Measurements from ENCODE around the gene HSPE1. TPM values are rescaled to one million over a fixed set of nuclear protein-coding genes. Genes with fewer than 3 reads are reported as not detected.

HSPE1 gene
- total RNA-seq, 1 donor from 2014 or later = 309 TPM

DNA sequence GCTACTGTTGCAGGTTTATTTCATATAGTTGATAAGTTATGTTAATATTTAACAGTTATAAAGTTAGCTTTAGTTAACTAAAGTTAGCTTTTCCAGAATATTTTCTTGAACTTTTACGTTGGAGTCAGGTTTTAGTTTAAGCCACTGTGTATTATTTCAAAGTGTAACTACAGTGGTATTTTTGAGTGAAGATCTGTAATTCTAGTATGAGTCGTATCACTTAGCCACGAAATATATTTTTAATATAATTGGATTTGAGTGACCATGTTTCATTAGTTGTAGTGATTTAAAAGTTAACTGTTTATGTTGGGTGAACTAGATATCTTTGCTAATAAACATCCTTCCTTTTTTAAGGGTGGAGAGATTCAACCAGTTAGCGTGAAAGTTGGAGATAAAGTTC is 2.5 kb downstream of the HSPE1 start:
- peaks cover 20% of the 10 kb centered on the region for H3K4me1 Mint-ChIP-seq (ENCODE audit: low read depth)
- no peak overlapping the region for H3K27ac Mint-ChIP-seq
- no peak for DNase-seq (ENCODE audit: low spot score)
- H3K4me3 Mint-ChIP-seq (ENCODE audit: low read depth) = peak overlapping the region; percentile 94
- no peaks in the 10 kb centered on the region for H3K9me3 Mint-ChIP-seq
- peaks cover 72% of the 10 kb centered on the region for H3K36me3 Mint-ChIP-seq (ENCODE audit: low read depth)
- H3K27me3 Mint-ChIP-seq (ENCODE audit: low read depth) = no peaks in the 10 kb centered on the region
- intact Hi-C loops (cut with micrococcal nuclease) = no loop called here

DNA sequence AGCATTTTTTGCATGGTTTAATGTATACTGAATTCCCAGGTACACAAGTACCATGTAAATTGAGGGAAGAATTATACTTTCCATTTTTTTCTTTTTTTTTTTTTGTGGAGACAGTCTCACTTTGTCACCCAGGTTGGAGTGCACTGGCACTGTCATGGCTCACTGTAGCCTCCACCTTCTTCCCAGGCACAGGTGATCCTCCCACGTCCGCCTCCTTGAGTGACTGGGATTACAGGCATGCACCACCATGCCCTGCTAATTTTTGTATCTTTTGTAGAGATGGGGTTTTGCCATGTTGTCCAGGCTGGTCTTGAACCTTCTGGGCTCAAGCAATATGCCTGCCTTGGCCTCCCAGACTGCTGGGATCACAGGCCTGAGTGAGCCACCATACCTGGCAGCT is 3.8 kb downstream of the HSPE1 start:
- Mint-ChIP-seq H3K4me1 (ENCODE audit: low read depth) (peaks cover 14% of the 10 kb centered on the region), H3K27me3 (ENCODE audit: low read depth) (no peaks in the 10 kb centered on the region), H3K9me3 (no peaks in the 10 kb centered on the region), H3K27ac (no peak overlapping the region), H3K36me3 (ENCODE audit: low read depth) (peaks cover 68% of the 10 kb centered on the region), H3K4me3 (ENCODE audit: low read depth) (no peak overlapping the region)
- DNase-seq (ENCODE audit: low spot score) = no peak
- intact Hi-C loops (cut with micrococcal nuclease) = no loop called here

DNA sequence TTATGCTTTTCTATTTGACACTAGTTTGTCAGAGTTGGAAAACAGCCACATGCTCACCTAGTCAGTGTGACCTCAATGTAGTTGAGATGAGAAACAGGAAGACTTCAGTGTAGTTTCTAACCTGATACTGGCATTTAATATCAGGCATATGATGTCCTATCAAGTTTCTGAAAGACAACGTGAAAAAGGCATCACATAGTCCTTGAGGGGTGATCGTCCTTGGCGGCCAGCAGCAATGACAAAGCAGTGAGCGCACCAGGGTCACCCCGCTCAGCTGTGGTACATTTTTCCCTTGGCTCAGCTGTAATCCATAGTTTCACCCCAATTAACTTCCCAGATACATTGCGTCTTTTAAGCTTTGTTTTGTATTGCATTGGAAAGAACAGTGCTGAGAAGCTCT is 4.3 kb downstream of the HSPE1 start:
- H3K36me3 Mint-ChIP-seq (ENCODE audit: low read depth) = peaks cover 65% of the 10 kb centered on the region

DNA sequence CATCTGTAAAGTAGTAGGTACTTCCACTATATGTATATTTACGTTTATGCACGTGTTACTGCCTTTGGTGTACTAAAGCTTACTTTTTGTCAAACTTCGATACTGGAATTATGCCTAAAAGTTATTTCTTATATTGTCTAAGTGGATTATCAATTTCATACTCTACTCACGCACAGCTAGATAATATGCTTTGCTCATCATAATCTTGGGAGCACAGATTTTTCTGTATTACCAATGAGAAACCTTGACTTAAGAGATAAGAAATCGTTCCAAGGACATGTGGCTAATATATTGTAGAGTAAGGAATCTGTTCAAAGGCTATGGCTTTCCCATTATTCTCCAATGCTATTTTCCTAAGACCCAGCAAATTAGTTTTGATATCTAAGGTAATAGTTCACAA is 6.5 kb downstream of the HSPE1 start:
- peaks cover 50% of the 10 kb centered on the region for H3K36me3 Mint-ChIP-seq (ENCODE audit: low read depth)
- H3K27ac Mint-ChIP-seq = no peak overlapping the region
- H3K27me3 Mint-ChIP-seq (ENCODE audit: low read depth) = no peaks in the 10 kb centered on the region
- H3K4me3 Mint-ChIP-seq (ENCODE audit: low read depth) = no peak overlapping the region
- H3K9me3 Mint-ChIP-seq = no peaks in the 10 kb centered on the region
- no peak for DNase-seq (ENCODE audit: low spot score)
- intact Hi-C loops (cut with micrococcal nuclease) = no loop called here
- peaks cover 12% of the 10 kb centered on the region for H3K4me1 Mint-ChIP-seq (ENCODE audit: low read depth)

More for the DNA sequence above, 4.3 kb downstream of the HSPE1 start:
- no peaks in the 10 kb centered on the region for H3K27me3 Mint-ChIP-seq (ENCODE audit: low read depth)
- H3K4me3 Mint-ChIP-seq (ENCODE audit: low read depth) = no peak overlapping the region
- no peak overlapping the region for H3K27ac Mint-ChIP-seq
- H3K4me1 Mint-ChIP-seq (ENCODE audit: low read depth) = peaks cover 14% of the 10 kb centered on the region
- no peaks in the 10 kb centered on the region for H3K9me3 Mint-ChIP-seq
- intact Hi-C loops (cut with micrococcal nuclease) = no loop called here
- no peak for DNase-seq (ENCODE audit: low spot score)

DNA sequence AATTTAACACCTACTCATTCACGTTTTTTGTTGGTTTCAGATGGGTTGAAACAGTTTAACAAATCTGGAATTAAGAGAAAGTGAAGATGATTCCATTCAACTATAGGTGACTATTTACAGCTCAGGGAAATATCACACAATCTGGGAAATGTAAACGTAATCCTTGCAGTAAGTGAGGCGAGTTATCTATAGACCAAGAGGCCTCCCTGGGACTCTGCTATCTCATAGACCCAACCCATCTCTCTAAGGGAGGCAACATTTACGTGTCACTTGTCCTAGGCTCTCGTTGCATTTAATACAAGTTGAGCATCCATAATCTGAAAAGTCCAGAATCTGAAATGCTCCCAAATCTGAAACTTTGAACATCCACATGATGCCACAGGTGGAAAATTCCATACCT is 13.7 kb downstream of the HSPE1 start:
- H3K4me3 Mint-ChIP-seq (ENCODE audit: low read depth) = no peak overlapping the region
- H3K27me3 Mint-ChIP-seq (ENCODE audit: low read depth) = no peaks in the 10 kb centered on the region
- DNase-seq (ENCODE audit: low spot score) = no peak
- intact Hi-C loops (cut with micrococcal nuclease) = loop anchor here (10.0 kb wide), 1 partner anchor 261 kb away; no protein-coding TSS in a partner anchor
- peaks cover 15% of the 10 kb centered on the region for H3K4me1 Mint-ChIP-seq (ENCODE audit: low read depth)
- H3K36me3 Mint-ChIP-seq (ENCODE audit: low read depth) = peaks cover 10% of the 10 kb centered on the region
- no peaks in the 10 kb centered on the region for H3K9me3 Mint-ChIP-seq
- H3K27ac Mint-ChIP-seq = no peak overlapping the region

DNA sequence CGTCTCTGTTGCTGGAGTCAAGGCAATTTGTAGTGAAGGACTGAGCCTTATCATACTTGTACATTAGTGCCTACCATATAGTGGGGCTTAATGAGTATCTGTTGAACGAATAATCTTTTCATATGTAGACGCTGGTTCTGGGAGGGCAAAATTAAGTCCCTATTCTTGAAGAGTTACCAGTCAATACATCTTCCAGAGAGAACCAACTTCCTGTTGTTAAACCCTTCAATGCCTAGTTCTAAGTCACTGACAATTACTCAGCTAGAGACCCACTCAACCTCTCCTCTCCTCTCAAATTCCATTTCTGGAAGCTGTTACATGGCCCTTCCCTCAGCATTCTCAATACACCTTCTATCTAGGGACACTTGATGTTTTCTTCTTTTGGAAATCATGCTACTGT is 14.6 kb downstream of the HSPE1 start:
- peaks cover 18% of the 10 kb centered on the region for H3K4me1 Mint-ChIP-seq (ENCODE audit: low read depth)
- no peak for DNase-seq (ENCODE audit: low spot score)
- intact Hi-C loops (cut with micrococcal nuclease) = loop anchor here (1.0 to 10.0 kb wide), 3 partner anchors 14 to 260 kb away; partner anchors contain the start of genes HSPE1 and SF3B1
- H3K27me3 Mint-ChIP-seq (ENCODE audit: low read depth) = no peaks in the 10 kb centered on the region
- H3K36me3 Mint-ChIP-seq (ENCODE audit: low read depth) = peaks cover 16% of the 10 kb centered on the region
- peak overlapping the region; percentile 99 for H3K4me3 Mint-ChIP-seq (ENCODE audit: low read depth)
- peak overlapping the region; percentile 84 for H3K27ac Mint-ChIP-seq
- no peaks in the 10 kb centered on the region for H3K9me3 Mint-ChIP-seq

DNA sequence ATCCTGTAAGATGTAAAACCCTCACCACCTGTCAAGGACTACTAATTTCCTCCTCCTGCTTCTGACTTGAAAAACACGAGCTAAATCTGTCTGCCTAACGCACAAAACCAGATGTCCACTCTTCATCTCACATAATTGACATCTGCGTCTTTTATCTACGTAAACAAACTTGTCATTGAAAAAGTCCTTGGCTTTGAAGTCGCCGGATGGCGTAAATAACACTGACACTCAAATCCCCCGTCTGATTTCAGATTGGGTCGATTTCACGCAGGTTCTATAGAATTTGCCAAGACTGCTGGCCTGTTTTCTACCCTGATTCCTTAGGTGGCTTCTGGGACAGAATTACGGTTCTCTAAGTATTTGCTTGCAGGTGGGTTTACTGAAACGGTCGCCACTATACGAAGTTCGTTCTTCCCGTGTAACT is 15.1 kb downstream of the HSPE1 start:
- Mint-ChIP-seq H3K4me1 (ENCODE audit: low read depth) (peaks cover 18% of the 10 kb centered on the region), H3K27me3 (ENCODE audit: low read depth) (no peaks in the 10 kb centered on the region), H3K9me3 (no peaks in the 10 kb centered on the region), H3K36me3 (ENCODE audit: low read depth) (peaks cover 20% of the 10 kb centered on the region), H3K4me3 (ENCODE audit: low read depth) (peak overlapping the region; percentile 99), H3K27ac (peak overlapping the region; percentile 84)
- DNase-seq (ENCODE audit: low spot score) = no peak
- intact Hi-C loops (cut with micrococcal nuclease) = loop anchor here (1.0 to 10.0 kb wide), 3 partner anchors 15 to 259 kb away; partner anchors contain the start of genes HSPE1 and SF3B1

DNA sequence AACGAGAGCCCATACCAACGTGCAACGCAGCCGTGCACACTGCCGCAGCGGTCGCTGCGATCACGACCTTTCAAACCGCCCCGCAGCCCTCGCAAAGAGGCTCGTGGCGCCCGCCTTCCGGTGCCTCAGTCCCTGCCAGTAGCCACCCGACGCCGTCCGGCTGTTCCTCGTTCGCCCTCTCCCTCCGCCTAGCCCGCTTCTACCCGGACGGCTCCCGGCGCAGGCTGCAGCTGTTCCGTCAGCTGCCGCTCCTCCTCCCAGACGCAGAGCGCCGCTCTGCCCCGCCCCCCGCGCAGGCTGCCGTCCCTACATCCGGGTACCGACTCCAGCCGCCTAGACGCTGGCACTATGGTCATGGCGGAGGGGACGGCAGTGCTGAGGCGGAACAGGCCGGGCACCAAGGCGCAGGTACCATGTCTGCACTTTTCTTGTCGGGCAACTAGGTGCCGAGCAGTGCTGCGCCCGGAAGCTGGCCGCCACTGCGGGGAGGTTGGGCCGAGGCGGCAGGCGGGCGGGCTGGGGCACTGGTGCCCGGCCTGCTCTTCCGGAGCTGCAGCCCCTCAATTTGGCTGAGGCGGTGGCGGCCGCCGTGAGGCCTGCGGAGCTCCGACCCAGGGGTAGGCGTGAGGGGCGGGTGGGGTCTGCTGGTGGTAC is 15.7 kb downstream of the HSPE1 start, which contains the start of gene MOB4:
MOB4 (plus strand) TSS at position 328 of the 654 bp plus-strand sequence; CDS start at position 349, 21 bp downstream.
- intact Hi-C loops (cut with micrococcal nuclease) = loop anchor here (1.0 to 10.0 kb wide), 6 partner anchors 16 to 877 kb away; partner anchors contain the start of genes CCDC150, COQ10B, HSPE1 and SF3B1
- Mint-ChIP-seq H3K4me1 (ENCODE audit: low read depth) (peaks cover 19% of the 10 kb centered on the region), H3K27me3 (ENCODE audit: low read depth) (no peaks in the 10 kb centered on the region), H3K9me3 (peaks cover 1% of the 10 kb centered on the region), H3K4me3 (ENCODE audit: low read depth) (peak within 1 kb of the TSS; percentile 99), H3K27ac (peak within 1 kb of the TSS; percentile 84), H3K36me3 (ENCODE audit: low read depth) (peaks cover 25% of the 10 kb centered on the region)
- DNase-seq (ENCODE audit: low spot score) = peak; percentile 94

DNA sequence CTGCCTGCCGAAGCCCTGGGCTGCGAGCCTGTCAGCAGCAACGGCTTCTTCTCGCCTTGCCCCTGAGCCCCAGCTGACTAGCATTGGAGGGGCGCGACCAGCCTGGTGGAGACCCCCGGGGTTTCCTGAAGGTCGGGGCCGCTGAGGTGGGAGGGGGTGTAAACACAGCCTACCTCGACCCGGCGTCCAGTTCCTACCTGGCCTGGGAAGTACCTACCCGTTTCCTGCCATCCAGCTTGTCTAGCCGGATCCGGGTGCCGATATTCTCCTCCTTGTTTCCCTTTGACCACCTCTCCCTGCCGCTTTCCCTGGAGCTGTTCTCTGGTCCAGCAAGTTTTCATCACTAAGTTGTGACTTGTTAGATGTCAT is 16.2 kb downstream of the HSPE1 start:
- Mint-ChIP-seq H3K27me3 (ENCODE audit: low read depth) (no peaks in the 10 kb centered on the region), H3K36me3 (ENCODE audit: low read depth) (peaks cover 30% of the 10 kb centered on the region), H3K27ac (peak overlapping the region; percentile 84), H3K9me3 (peaks cover 5% of the 10 kb centered on the region), H3K4me1 (ENCODE audit: low read depth) (peaks cover 20% of the 10 kb centered on the region), H3K4me3 (ENCODE audit: low read depth) (peak overlapping the region; percentile 99)
- DNase-seq (ENCODE audit: low spot score) = no peak
- intact Hi-C loops (cut with micrococcal nuclease) = loop anchor here (1.0 to 10.0 kb wide), 4 partner anchors 63 to 878 kb away; partner anchors contain the start of genes CCDC150 and COQ10B

DNA sequence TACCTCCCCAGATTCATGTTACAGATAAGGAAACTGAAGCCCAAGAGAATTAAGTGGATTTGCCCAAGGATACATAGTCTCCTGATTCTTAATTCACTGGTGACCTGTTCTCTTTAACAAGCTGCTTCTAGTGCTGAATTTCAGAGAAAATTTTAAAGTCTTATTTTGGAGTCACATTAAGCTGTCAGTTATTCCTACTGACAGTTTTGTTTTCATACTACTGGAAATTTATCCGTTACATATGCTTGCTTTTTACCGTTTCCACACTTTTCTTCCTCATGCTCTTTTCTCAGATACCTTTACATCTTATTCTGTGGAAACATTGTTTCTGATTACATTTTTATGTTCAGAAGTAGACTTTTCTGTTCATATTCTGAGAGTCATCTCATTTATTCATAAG is 17.0 kb downstream of the HSPE1 start:
- peak overlapping the region; percentile 99 for H3K4me3 Mint-ChIP-seq (ENCODE audit: low read depth)
- intact Hi-C loops (cut with micrococcal nuclease) = loop anchor here (2.0 to 10.0 kb wide), 2 partner anchors 258 to 878 kb away; partner anchors contain the start of gene CCDC150
- H3K4me1 Mint-ChIP-seq (ENCODE audit: low read depth) = peaks cover 20% of the 10 kb centered on the region
- H3K36me3 Mint-ChIP-seq (ENCODE audit: low read depth) = peaks cover 35% of the 10 kb centered on the region
- no peaks in the 10 kb centered on the region for H3K27me3 Mint-ChIP-seq (ENCODE audit: low read depth)
- H3K9me3 Mint-ChIP-seq = peaks cover 5% of the 10 kb centered on the region
- peak overlapping the region; percentile 15 for H3K27ac Mint-ChIP-seq
- no peak for DNase-seq (ENCODE audit: low spot score)

DNA sequence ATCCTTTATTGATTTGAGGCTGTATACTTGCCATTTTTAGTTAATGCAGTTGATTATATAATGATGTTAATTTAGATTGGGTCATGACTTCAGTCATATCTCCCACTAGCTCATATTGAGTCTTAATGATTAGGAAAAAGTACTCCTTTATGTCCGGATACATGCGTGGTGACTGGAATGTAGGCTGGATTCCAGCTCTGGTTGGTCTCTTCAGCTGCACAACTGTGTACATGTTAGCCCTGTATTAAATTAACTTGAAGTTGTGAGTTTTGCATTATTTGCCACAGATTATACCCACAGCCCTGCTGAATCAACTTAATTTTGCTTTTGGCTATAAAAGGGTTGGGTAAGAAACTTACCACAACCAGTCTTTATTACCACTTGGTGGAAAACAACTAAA is 38.2 kb downstream of the HSPE1 start:
- DNase-seq (ENCODE audit: low spot score) = no peak
- Mint-ChIP-seq H3K9me3 (no peaks in the 10 kb centered on the region), H3K27ac (no peak overlapping the region), H3K36me3 (ENCODE audit: low read depth) (peaks cover 81% of the 10 kb centered on the region), H3K4me1 (ENCODE audit: low read depth) (peaks cover 22% of the 10 kb centered on the region), H3K4me3 (ENCODE audit: low read depth) (no peak overlapping the region), H3K27me3 (ENCODE audit: low read depth) (no peaks in the 10 kb centered on the region)
- intact Hi-C loops (cut with micrococcal nuclease) = no loop called here

DNA sequence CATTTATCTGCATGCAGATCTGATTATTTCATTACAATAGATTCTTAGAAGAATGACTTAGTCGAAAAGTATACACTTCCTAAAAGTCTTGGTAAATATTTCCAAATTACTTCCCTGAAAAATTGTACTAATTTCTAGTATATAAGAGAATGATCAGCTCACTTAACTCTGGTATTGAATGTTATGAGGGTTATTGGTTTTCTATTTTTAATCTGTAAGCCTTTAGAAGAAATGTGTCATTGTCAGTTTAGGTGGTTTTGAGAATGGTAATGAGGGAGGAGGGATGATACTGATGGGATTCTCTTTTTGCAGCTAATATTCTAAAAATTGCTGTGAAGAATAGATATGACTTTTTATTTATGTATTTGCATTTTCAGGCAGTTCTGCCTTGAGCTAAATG is 39.6 kb downstream of the HSPE1 start:
- Mint-ChIP-seq H3K36me3 (ENCODE audit: low read depth) (peaks cover 77% of the 10 kb centered on the region), H3K27ac (peak overlapping the region; percentile 31), H3K4me1 (ENCODE audit: low read depth) (peaks cover 15% of the 10 kb centered on the region), H3K9me3 (no peaks in the 10 kb centered on the region), H3K27me3 (ENCODE audit: low read depth) (no peaks in the 10 kb centered on the region), H3K4me3 (ENCODE audit: low read depth) (no peak overlapping the region)
- no peak for DNase-seq (ENCODE audit: low spot score)
- intact Hi-C loops (cut with micrococcal nuclease) = no loop called here

DNA sequence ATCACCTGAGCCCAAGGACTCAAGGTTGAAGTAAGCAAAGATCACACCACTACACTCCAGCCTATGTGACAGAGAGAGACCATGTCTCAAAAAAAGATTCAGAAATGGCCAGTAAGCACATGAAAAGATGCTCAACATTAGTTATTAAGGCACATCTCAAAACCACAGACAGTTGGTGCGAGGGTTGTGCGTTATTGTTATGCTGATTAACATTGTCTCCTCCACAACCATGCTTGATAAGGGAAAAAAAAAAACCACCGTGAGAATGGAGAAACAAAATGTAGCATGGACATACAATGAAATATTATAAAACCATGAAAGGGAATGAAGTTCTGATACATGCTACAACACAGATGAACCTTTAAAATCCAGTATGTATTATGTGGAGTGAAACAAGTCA is 43.0 kb downstream of the HSPE1 start:
- Mint-ChIP-seq H3K4me1 (ENCODE audit: low read depth) (peaks cover 12% of the 10 kb centered on the region), H3K4me3 (ENCODE audit: low read depth) (no peak overlapping the region), H3K27me3 (ENCODE audit: low read depth) (no peaks in the 10 kb centered on the region), H3K36me3 (ENCODE audit: low read depth) (peaks cover 66% of the 10 kb centered on the region), H3K9me3 (no peaks in the 10 kb centered on the region), H3K27ac (no peak overlapping the region)
- intact Hi-C loops (cut with micrococcal nuclease) = no loop called here
- DNase-seq (ENCODE audit: low spot score) = no peak
